Measurements from ENCODE around the gene TRIB2. TPM values are rescaled to one million over a fixed set of nuclear protein-coding genes. Genes with fewer than 3 reads are reported as not detected.
A peak's percentile ranks its signal among the peaks of the same experiment; 100 is the strongest.

The TRIB2 gene
- total RNA-seq, 4 donors from 2014 or later, result 182 to 554 (median 315) TPM

DNA sequence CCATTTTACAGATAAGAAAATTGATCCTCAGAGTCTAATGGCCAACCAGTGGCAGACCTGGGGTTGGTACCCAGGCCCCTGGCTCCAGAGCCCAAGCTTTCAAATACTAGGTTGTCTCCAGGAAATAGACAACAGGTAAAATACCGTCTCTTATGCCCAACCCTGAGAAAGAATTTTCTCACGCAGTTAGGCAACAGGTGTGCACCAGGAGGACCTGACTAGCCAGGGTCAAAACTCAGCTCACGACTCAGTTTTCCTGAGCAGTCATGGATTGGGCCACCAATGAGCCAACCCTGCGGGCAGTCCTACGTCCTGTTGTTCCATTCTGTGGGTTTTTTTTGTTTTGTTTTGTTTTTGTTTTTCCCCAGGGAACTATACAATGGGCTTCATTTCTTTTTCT is 13.5 kb downstream of the TRIB2 start:
- no peak for TF ChIP-seq POLR2A (IDR thresholded peaks at IDR 0.05)
- TF ChIP-seq EP300 (IDR thresholded peaks at IDR 0.05), result no peak
- no peak for TF ChIP-seq CTCF (IDR thresholded peaks at IDR 0.05)
- DNase-seq (ENCODE audit: low spot score in 2 of 2), result no peak
- Histone ChIP-seq H3K4me1 (peaks cover 3 to 96% (median 66%) of the 10 kb centered on the region in 4 donors), H3K4me3 (no peak overlapping the region), H3K27ac (peak overlapping the region; percentile 6 to 96 (median 70)), H3K36me3 (peaks cover 0 to 68% (median 0%) of the 10 kb centered on the region in 3 donors), H3K9me3 (no peaks in the 10 kb centered on the region), H3K27me3 (no peaks in the 10 kb centered on the region)
- WGBS, 2 donors, result 60 to 67% methylated on average over 5 of the region's 5 CpGs

- no peak for TF ChIP-seq POLR2A (IDR thresholded peaks at IDR 0.05)
- TF ChIP-seq CTCF (IDR thresholded peaks at IDR 0.05), result no peak
- TF ChIP-seq EP300 (IDR thresholded peaks at IDR 0.05), result no peak
- no peak for DNase-seq (ENCODE audit: low spot score in 2 of 2)
- H3K4me1 ChIP-seq, result peaks cover 0 to 96% (median 55%) of the 10 kb centered on the region in 4 donors
- H3K9me3 ChIP-seq, result no peaks in the 10 kb centered on the region
- WGBS, 2 donors, result 70 to 79% methylated on average over 13 to 16 of the region's 16 CpGs
- peaks cover 0 to 56% (median 0%) of the 10 kb centered on the region in 3 donors for H3K36me3 ChIP-seq
- peak overlapping the region in 3 of 4 donors; percentile 73 to 96 (median 92) for H3K27ac ChIP-seq
- no peak overlapping the region for H3K4me3 ChIP-seq
- no peaks in the 10 kb centered on the region for H3K27me3 ChIP-seq
Measured at GRCh38 chr2:12731701-12732280, 15.1 kb downstream of the TRIB2 start.

DNA sequence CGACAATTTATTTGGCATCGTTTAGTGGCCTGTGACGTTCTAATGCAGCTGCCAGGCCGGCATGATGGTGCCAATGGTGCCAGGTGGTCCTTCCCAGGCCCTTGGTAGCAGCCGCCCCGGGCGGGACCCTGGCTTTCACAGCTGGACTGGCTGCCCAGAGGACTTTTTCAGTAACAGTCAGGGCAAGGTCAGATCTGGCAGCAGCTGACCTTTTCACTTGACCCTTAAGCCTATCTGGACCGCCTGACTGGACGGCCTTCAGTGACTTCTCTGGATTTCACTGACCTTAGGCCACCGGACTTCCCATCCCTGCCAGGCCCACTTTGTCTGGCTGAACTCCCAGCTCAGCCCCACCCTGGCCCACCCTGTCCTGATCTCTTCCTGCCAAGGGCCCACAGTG is 15.9 kb downstream of the TRIB2 start:
- H3K9me3 ChIP-seq, result no peaks in the 10 kb centered on the region
- no peaks in the 10 kb centered on the region for H3K27me3 ChIP-seq
- H3K4me1 ChIP-seq, result peaks cover 0 to 96% (median 53%) of the 10 kb centered on the region in 4 donors
- 31% methylated on average over 8 to 10 of the region's 10 CpGs for WGBS, 2 donors
- peak overlapping the region; percentile 70 to 96 (median 82) for H3K27ac ChIP-seq
- H3K4me3 ChIP-seq, result no peak overlapping the region
- H3K36me3 ChIP-seq, result peaks cover 0 to 50% (median 0%) of the 10 kb centered on the region in 3 donors
- no peak for TF ChIP-seq POLR2A (IDR thresholded peaks at IDR 0.05)
- TF ChIP-seq EP300 (IDR thresholded peaks at IDR 0.05), result peak; percentile 45 to 67
- peak in 1 of 2 donors; percentile 44 for DNase-seq (ENCODE audit: low spot score in 2 of 2)

- DNase-seq (ENCODE audit: low spot score in 2 of 2), result peak in 1 of 2 donors; percentile 63
- Histone ChIP-seq H3K4me3 (no peak overlapping the region), H3K36me3 (peaks cover 0 to 47% (median 0%) of the 10 kb centered on the region in 3 donors), H3K27me3 (no peaks in the 10 kb centered on the region), H3K4me1 (peaks cover 0 to 93% (median 51%) of the 10 kb centered on the region in 4 donors), H3K27ac (peak overlapping the region; percentile 70 to 96 (median 82)), H3K9me3 (no peaks in the 10 kb centered on the region)
- TF ChIP-seq EP300 (IDR thresholded peaks at IDR 0.05) (peak in 1 of 2 donors; percentile 46), POLR2A (IDR thresholded peaks at IDR 0.05) (peak in 1 of 2 donors; percentile 47), CTCF (IDR thresholded peaks at IDR 0.05) (no peak)
- 35 to 40% methylated on average over 7 of the region's 7 CpGs for WGBS, 2 donors
Measured at GRCh38 chr2:12733846-12734245, 17.1 kb downstream of the TRIB2 start.

DNA sequence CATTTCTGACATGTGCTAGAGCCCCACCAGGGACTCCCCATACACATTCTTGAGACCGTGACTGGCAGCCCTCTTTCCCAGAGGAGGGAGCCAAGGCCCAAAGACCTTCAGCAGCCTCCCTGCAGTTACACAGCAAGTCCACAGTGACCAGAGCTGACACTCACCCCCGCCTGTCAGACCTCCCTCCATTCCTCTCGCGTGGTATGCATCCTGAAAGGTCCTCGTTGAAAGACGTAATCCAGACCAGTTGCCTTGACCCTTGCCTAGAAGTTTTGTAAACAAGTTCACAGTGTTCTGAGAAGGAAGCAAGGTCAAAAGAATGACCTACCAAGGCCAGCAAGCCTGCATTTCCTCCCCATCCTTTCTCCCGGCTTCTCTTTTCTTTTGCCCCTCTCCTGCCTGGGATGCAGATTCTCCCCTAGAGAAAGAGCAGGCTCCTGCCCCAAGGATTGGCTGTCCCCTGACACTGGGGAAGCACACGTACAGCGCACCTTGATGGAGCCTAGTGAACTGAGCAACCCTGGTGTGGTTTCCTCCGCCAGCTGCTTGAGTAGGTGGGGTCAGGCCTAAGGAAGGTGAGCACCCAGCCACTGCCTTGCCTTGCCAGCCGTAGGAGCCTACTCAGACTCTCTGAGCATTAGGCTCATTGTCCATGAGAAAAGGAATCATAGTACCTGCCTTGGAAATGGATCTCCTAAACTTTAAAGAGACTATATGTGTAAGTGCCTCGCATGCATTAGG is 18.3 kb downstream of the TRIB2 start:
- peak in 1 of 2 donors; percentile 56 for TF ChIP-seq POLR2A (IDR thresholded peaks at IDR 0.05)
- TF ChIP-seq EP300 (IDR thresholded peaks at IDR 0.05), result peak; percentile 77 to 93
- peak in 2 of 5 experiments; percentile 25 to 49 for TF ChIP-seq CTCF (IDR thresholded peaks at IDR 0.05)
- H3K36me3 ChIP-seq, result peaks cover 0 to 46% (median 0%) of the 10 kb centered on the region in 3 donors
- WGBS, 2 donors, result 50 to 53% methylated on average over 12 of the region's 12 CpGs
- peak; percentile 49 to 52 for DNase-seq (ENCODE audit: low spot score in 2 of 2)
- no peaks in the 10 kb centered on the region for H3K9me3 ChIP-seq
- H3K27me3 ChIP-seq, result no peaks in the 10 kb centered on the region
- H3K4me3 ChIP-seq, result no peak overlapping the region
- H3K27ac ChIP-seq, result peak overlapping the region; percentile 70 to 96 (median 82)
- peaks cover 0 to 88% (median 51%) of the 10 kb centered on the region in 4 donors for H3K4me1 ChIP-seq

Data from tibial nerve (tissue), 4 donors.